Activated T-helper 17 cell treated with anti-CD3 and anti-CD28 coated beads, Interleukin-2, amount 50 U/mL, for 72 hours (primary cell): Measurements from ENCODE around the gene EXD3. TPM values are rescaled to one million over a fixed set of nuclear protein-coding genes. Genes with fewer than 3 reads are reported as not detected.

Source experiments
- ATAC-seq: fragments of 150-1000 bp; cut with Tn5 transposase; replicated peaks from 2 replicates; pipeline ENCODE4 v1.10.0; 2021; ENCODE audit warnings: mild to moderate bottlenecking, moderate library complexity
- H3K27ac Mint-ChIP-seq: one replicate; pipeline ENCODE4 v1.8.0; 2022; ENCODE audit warnings: mixed read lengths
- H3K27me3 Mint-ChIP-seq: one replicate; pipeline ENCODE4 v1.8.0; 2022; ENCODE audit warnings: mixed read lengths
- H3K36me3 Mint-ChIP-seq: one replicate; pipeline ENCODE4 v1.8.0; 2022; ENCODE audit warnings: low read depth, mild to moderate bottlenecking, mixed read lengths
- H3K4me1 Mint-ChIP-seq: one replicate; pipeline ENCODE4 v1.8.0; 2022; ENCODE audit warnings: mixed read lengths
- H3K4me3 Mint-ChIP-seq: one replicate; pipeline ENCODE4 v1.8.0; 2022; ENCODE audit warnings: mild to moderate bottlenecking, mixed read lengths
- H3K9me3 Mint-ChIP-seq: one replicate; pipeline ENCODE4 v1.8.0; 2022; ENCODE audit warnings: mixed read lengths
- total RNA-seq, 2 donors: library from RNA; stranded (reverse); gene quantifications; one replicate each; pipeline ENCODE4 v1.2.3, GENCODE V29; 2022

EXD3 gene
- total RNA-seq, 2 donors from 2014 or later = 8.8 to 10.0 TPM

GRCh38 chr9:137406085-137406760 is 16.7 kb downstream of the EXD3 start:
- Mint-ChIP-seq H3K27me3 (no peaks in the 10 kb centered on the region), H3K36me3 (no peaks in the 10 kb centered on the region), H3K27ac (no peak overlapping the region), H3K4me3 (peak overlapping the region; percentile 33), H3K4me1 (no peaks in the 10 kb centered on the region), H3K9me3 (no peaks in the 10 kb centered on the region)
- no peak for ATAC-seq

- peak overlapping the region; percentile 33 for H3K4me3 Mint-ChIP-seq
Measured at GRCh38 chr9:137405677-137406081, 17.3 kb downstream of the EXD3 start.

GRCh38 chr9:137404961-137405567 is 17.9 kb downstream of the EXD3 start:
- Mint-ChIP-seq H3K9me3 (no peaks in the 10 kb centered on the region), H3K4me1 (no peaks in the 10 kb centered on the region), H3K36me3 (no peaks in the 10 kb centered on the region), H3K27ac (no peak overlapping the region), H3K4me3 (no peak overlapping the region), H3K27me3 (no peaks in the 10 kb centered on the region)
- ATAC-seq = no peak

More at GRCh38 chr9:137405677-137406081, 17.3 kb downstream of the EXD3 start:
- no peaks in the 10 kb centered on the region for H3K9me3 Mint-ChIP-seq
- no peaks in the 10 kb centered on the region for H3K27me3 Mint-ChIP-seq
- ATAC-seq = no peak
- H3K4me1 Mint-ChIP-seq = no peaks in the 10 kb centered on the region
- no peaks in the 10 kb centered on the region for H3K36me3 Mint-ChIP-seq
- no peak overlapping the region for H3K27ac Mint-ChIP-seq

GRCh38 chr9:137403269-137403668 is 19.7 kb downstream of the EXD3 start:
- no peak for ATAC-seq
- H3K9me3 Mint-ChIP-seq = no peaks in the 10 kb centered on the region
- H3K36me3 Mint-ChIP-seq = peaks cover 6% of the 10 kb centered on the region
- no peaks in the 10 kb centered on the region for H3K27me3 Mint-ChIP-seq
- H3K4me3 Mint-ChIP-seq = no peak overlapping the region
- peaks cover 7% of the 10 kb centered on the region for H3K4me1 Mint-ChIP-seq
- H3K27ac Mint-ChIP-seq = no peak overlapping the region

- Mint-ChIP-seq H3K36me3 (peaks cover 6% of the 10 kb centered on the region), H3K27me3 (no peaks in the 10 kb centered on the region), H3K27ac (no peak overlapping the region), H3K4me3 (no peak overlapping the region), H3K4me1 (peaks cover 12% of the 10 kb centered on the region), H3K9me3 (no peaks in the 10 kb centered on the region)
- ATAC-seq = no peak
Measured at GRCh38 chr9:137402746-137403145, 20.2 kb downstream of the EXD3 start.

GRCh38 chr9:137398561-137399468 is 24.1 kb downstream of the EXD3 start:
- Mint-ChIP-seq H3K4me1 (peaks cover 19% of the 10 kb centered on the region), H3K27ac (no peak overlapping the region), H3K4me3 (no peak overlapping the region), H3K36me3 (peaks cover 6% of the 10 kb centered on the region), H3K27me3 (no peaks in the 10 kb centered on the region), H3K9me3 (no peaks in the 10 kb centered on the region)
- ATAC-seq = no peak

- H3K27ac Mint-ChIP-seq = peak overlapping the region; percentile 66
- H3K4me3 Mint-ChIP-seq = peak overlapping the region; percentile 39
- no peaks in the 10 kb centered on the region for H3K27me3 Mint-ChIP-seq
- peaks cover 6% of the 10 kb centered on the region for H3K36me3 Mint-ChIP-seq
- H3K4me1 Mint-ChIP-seq = peaks cover 19% of the 10 kb centered on the region
- H3K9me3 Mint-ChIP-seq = no peaks in the 10 kb centered on the region
- peak; percentile 97 for ATAC-seq
Measured at GRCh38 chr9:137397675-137398423, 25.1 kb downstream of the EXD3 start.

GRCh38 chr9:137396634-137397367 is 26.2 kb downstream of the EXD3 start:
- H3K27ac Mint-ChIP-seq = peak overlapping the region; percentile 66
- H3K36me3 Mint-ChIP-seq = peaks cover 6% of the 10 kb centered on the region
- peak overlapping the region; percentile 39 for H3K4me3 Mint-ChIP-seq
- no peaks in the 10 kb centered on the region for H3K27me3 Mint-ChIP-seq
- peaks cover 19% of the 10 kb centered on the region for H3K4me1 Mint-ChIP-seq
- no peaks in the 10 kb centered on the region for H3K9me3 Mint-ChIP-seq
- no peak for ATAC-seq

GRCh38 chr9:137396227-137396626 is 26.7 kb downstream of the EXD3 start:
- Mint-ChIP-seq H3K4me3 (no peak overlapping the region), H3K36me3 (peaks cover 6% of the 10 kb centered on the region), H3K4me1 (peaks cover 19% of the 10 kb centered on the region), H3K27me3 (no peaks in the 10 kb centered on the region), H3K27ac (no peak overlapping the region), H3K9me3 (no peaks in the 10 kb centered on the region)
- ATAC-seq = no peak

- H3K27me3 Mint-ChIP-seq = no peaks in the 10 kb centered on the region
- ATAC-seq = no peak
- H3K4me1 Mint-ChIP-seq = peaks cover 19% of the 10 kb centered on the region
- peaks cover 6% of the 10 kb centered on the region for H3K36me3 Mint-ChIP-seq
- no peak overlapping the region for H3K27ac Mint-ChIP-seq
- H3K4me3 Mint-ChIP-seq = no peak overlapping the region
- no peaks in the 10 kb centered on the region for H3K9me3 Mint-ChIP-seq
Measured at GRCh38 chr9:137395666-137396010, 27.3 kb downstream of the EXD3 start.

- Mint-ChIP-seq H3K36me3 (peaks cover 6% of the 10 kb centered on the region), H3K27ac (no peak overlapping the region), H3K9me3 (no peaks in the 10 kb centered on the region), H3K4me3 (no peak overlapping the region), H3K4me1 (peaks cover 19% of the 10 kb centered on the region), H3K27me3 (no peaks in the 10 kb centered on the region)
- ATAC-seq = no peak
Measured at GRCh38 chr9:137394866-137395665, 27.9 kb downstream of the EXD3 start.

- ATAC-seq = no peak
- Mint-ChIP-seq H3K36me3 (no peaks in the 10 kb centered on the region), H3K4me1 (peaks cover 14% of the 10 kb centered on the region), H3K9me3 (no peaks in the 10 kb centered on the region), H3K4me3 (no peak overlapping the region), H3K27me3 (no peaks in the 10 kb centered on the region), H3K27ac (no peak overlapping the region)
Measured at GRCh38 chr9:137393176-137394150, 29.5 kb downstream of the EXD3 start.
